IPS DF 6.9 (cell line): ENCODE results near the gene EAF2.
A peak's percentile ranks its signal among the peaks of the same experiment; 100 is the strongest.

Source experiments
- DNase-seq: peaks from one replicate; pipeline ENCODE4 v3.0.0-alpha.2; 2013; ENCODE audit warnings: low read depth, low spot score
- H3K27ac ChIP-seq: one replicate; pipeline ENCODE4 v1.5.1; 2013; ENCODE audit warnings: low read length, control low read depth
- H3K27me3 ChIP-seq: 2 replicates; pipeline ENCODE4 v1.6.1; 2013; ENCODE audit warnings: mild to moderate bottlenecking, low read length; ENCODE audit not compliant: control insufficient read depth, insufficient read depth
- H3K36me3 ChIP-seq: 2 replicates; pipeline ENCODE4 v1.6.1; 2013; ENCODE audit warnings: low read length; ENCODE audit not compliant: control insufficient read depth, insufficient read depth
- H3K4me1 ChIP-seq: 2 replicates; pipeline ENCODE4 v1.6.1; 2013; ENCODE audit warnings: low read length; ENCODE audit not compliant: control insufficient read depth, insufficient read depth
- H3K4me3 ChIP-seq: 2 replicates; pipeline ENCODE4 v1.5.1; 2013; ENCODE audit warnings: mild to moderate bottlenecking, low read length
- H3K9me3 ChIP-seq: 2 replicates; pipeline ENCODE4 v1.6.1; 2013; ENCODE audit warnings: low read length, inconsistent platforms; ENCODE audit not compliant: control insufficient read depth, insufficient read depth
- WGBS: extraction: QIAGEN DNeasy Blood & Tissue Kit; methylation state at CpG from one replicate; pipeline ENCODE4 v1.1.7; 2013; ENCODE audit warnings: mixed read lengths, missing lambda C conversion rate; ENCODE audit not compliant: insufficient read length, insufficient coverage; 5-methylcytosine and 5-hydroxymethylcytosine counted together

Gene EAF2

DNA sequence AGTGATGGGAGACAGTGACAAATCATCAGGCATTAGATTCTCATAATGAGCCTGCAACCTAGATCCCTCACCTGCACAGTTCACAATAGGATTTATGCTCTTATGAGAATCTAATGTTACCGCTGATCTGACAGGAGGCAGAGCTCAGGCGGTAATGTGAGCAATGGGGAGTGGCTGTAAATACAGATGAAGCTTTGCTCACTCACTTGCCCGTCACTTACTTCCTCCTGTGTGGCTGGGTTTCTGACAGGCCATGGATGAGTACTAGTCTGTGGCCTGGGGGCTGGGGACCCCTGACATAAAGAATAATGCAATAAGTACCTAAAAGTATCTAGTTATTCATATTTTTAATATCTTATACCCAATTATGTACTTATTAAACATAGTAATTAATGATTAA lies 15.8 kb upstream of the EAF2 start:
- Histone ChIP-seq H3K4me1 (no peaks in the 10 kb centered on the region; the same call in 1 of the 2 replicates), H3K4me3 (no peak overlapping the region), H3K27me3 (no peaks in the 10 kb centered on the region), H3K9me3 (no peaks in the 10 kb centered on the region), H3K36me3 (no peaks in the 10 kb centered on the region), H3K27ac (no peak overlapping the region)
- DNase-seq = no peak
- no CpG with 5 or more reads among the region's 3 CpGs for WGBS

DNA sequence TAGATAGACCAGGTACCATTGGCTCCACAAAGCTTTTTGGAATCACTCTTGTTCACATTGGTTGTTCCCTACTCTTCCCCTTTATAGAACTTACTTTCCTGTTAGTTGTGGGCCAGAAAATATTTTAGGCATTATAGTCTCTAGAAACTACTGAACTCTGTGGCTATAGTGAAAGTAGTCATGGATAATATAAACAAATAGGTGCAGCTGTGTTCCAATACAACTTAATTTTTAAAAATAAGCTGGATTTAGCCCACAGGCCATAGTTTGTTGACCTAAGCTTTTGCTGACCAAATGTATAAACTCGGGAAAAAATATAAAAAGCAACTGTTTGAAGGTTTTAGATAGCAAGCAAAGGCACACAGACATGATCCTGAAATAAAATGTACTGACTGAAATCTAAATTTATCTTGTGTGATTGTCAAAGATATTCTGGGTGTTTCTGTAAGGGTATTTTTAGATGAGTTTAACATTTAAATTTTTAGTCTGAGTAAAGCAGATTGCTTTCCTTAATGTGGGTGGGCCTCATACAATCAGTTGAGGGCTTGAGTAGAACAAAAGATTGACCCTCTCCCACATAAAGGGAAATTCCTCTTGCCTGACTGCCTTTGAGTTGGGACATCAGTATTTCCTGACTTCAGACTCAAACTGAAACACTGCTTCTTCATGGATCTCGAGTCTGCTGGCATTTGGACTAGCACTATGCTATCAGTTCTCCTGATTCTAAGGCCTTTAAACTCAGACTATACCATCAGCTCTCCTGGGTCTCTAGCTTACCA lies 13.4 kb upstream of the EAF2 start:
- WGBS = no CpG with 5 or more reads among the region's 2 CpGs
- H3K4me1 ChIP-seq = no peaks in the 10 kb centered on the region; the same call in 1 of the 2 replicates
- H3K36me3 ChIP-seq = no peaks in the 10 kb centered on the region
- no peak overlapping the region for H3K27ac ChIP-seq
- H3K9me3 ChIP-seq = no peaks in the 10 kb centered on the region
- no peaks in the 10 kb centered on the region for H3K27me3 ChIP-seq
- no peak overlapping the region for H3K4me3 ChIP-seq
- DNase-seq = no peak

DNA sequence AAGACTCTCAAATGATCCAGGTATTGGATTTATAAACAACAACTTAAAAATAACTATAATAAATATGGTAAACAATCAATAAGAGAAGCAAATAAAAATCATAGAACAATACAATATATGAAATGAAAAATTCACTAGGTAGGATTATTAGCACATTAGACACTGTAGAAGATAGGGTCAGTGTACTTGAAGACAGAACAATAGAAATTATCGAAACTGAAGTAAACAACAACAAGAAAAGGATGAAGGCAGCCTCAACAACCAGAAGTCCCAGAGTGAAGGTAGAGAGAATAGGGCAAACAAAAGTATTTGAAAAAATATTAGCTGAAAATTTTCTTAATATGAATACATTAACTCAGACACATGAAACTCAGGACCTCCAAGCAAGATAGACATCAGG lies 12.0 kb upstream of the EAF2 start:
- H3K36me3 ChIP-seq = no peaks in the 10 kb centered on the region
- H3K4me3 ChIP-seq = no peak overlapping the region
- no CpG with 5 or more reads among the region's 1 CpG for WGBS
- no peak overlapping the region for H3K27ac ChIP-seq
- DNase-seq = no peak
- no peaks in the 10 kb centered on the region for H3K9me3 ChIP-seq
- H3K4me1 ChIP-seq = no peaks in the 10 kb centered on the region; the same call in 1 of the 2 replicates
- H3K27me3 ChIP-seq = no peaks in the 10 kb centered on the region

DNA sequence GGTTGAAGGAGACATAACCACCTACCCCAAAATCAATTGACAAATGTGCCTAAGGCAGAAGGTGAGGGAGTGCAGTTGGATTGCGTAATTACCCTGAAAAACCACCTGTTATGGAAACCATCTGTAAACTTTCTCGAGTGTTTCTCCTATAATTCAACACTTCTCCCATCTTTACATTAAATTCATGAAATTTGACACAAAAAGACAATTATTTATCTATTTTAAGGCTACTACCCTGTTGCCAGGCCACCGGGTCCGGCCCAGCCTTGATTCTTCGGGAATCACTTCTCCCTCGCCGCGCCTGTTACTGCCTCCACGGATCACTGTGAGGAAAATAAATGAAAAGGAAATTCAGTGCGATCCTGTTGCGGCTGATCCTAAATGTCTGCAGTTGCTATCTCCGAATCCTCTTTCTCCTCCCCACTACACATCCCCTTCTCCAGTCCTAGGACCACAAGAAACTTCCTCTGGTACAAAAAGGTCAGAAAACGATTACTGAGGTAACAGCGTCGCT lies 795 bp upstream of the EAF2 start:
- Histone ChIP-seq H3K36me3 (no peaks in the 10 kb centered on the region; the same call in 1 of the 2 replicates), H3K9me3 (no peaks in the 10 kb centered on the region), H3K27me3 (peaks cover 1% of the 10 kb centered on the region; the same call in 1 of the 2 replicates), H3K4me3 (peak overlapping the region; percentile 83; the same call in 1 of the 2 replicates), H3K27ac (no peak overlapping the region), H3K4me1 (no peaks in the 10 kb centered on the region)
- 100% methylated on average over 1 of the region's 15 CpGs for WGBS
- DNase-seq = no peak

DNA sequence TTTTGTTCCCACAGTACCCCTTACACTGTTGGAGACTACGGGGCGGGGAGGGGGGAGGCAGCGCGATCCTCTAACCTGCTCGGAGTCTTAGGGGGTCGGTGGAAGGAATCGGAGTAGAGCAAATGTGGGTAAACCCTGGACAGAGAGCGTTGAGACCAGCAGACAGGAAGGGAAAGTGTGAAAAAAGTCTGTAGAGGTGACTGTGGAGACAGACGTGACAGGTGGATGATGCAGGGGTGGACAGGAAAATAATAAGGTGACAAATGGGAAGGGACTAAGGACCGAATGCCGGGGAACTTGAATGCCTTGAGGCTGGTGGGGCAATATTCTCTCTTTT lies 424 bp downstream of the EAF2 start:
- no peak for DNase-seq
- H3K9me3 ChIP-seq = no peaks in the 10 kb centered on the region
- no peaks in the 10 kb centered on the region for H3K4me1 ChIP-seq
- peak overlapping the region; percentile 83 for H3K4me3 ChIP-seq
- no peak overlapping the region for H3K27ac ChIP-seq
- no peaks in the 10 kb centered on the region for H3K36me3 ChIP-seq
- peaks cover 1% of the 10 kb centered on the region; the same call in 1 of the 2 replicates for H3K27me3 ChIP-seq
- no CpG with 5 or more reads among the region's 11 CpGs for WGBS

DNA sequence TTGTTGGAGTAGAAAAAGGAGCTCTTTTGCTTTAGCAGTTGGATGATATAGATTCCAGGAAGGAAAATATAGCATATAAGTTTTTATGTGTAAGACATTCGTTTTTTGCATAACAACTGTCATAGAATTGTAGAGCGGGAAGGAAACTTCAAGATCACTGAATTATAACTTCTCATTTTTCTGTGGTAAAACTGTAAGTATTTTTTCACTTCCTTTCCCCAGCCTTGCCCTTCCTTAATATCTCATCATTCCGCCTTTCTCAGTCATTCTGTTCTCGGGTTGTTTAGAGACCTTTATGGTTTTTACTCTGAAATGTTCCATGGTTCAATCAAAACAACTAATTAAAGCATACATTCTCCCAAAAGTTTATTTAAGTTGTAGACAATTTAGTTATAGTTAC lies 1.1 kb downstream of the EAF2 start:
- Histone ChIP-seq H3K4me3 (no peak overlapping the region), H3K4me1 (no peaks in the 10 kb centered on the region), H3K9me3 (no peaks in the 10 kb centered on the region), H3K36me3 (no peaks in the 10 kb centered on the region), H3K27me3 (peaks cover 1% of the 10 kb centered on the region; the same call in 1 of the 2 replicates), H3K27ac (no peak overlapping the region)
- no peak for DNase-seq
- no CpG with 5 or more reads among the region's 4 CpGs for WGBS

DNA sequence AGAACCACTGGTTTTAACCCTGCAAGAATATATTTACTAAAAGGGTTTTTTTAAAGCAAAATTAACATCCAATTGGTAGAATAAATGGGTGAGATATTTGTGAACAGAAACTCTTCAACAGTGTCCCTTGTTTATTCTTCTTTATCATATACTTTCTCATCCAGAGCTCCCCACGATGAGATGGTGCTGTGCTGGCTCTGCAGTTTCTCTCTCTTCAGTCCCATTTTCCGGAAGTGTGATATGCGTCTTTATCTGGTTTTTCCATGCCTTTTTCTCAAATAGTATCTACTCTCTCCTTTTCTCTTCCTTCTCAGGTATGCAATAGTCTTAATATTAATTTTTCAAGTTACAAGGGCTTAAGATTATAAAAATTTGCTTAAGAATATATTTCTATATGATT lies 1.5 kb downstream of the EAF2 start:
- Histone ChIP-seq H3K36me3 (no peaks in the 10 kb centered on the region), H3K27ac (no peak overlapping the region), H3K4me3 (no peak overlapping the region), H3K4me1 (no peaks in the 10 kb centered on the region), H3K27me3 (peaks cover 1% of the 10 kb centered on the region; the same call in 1 of the 2 replicates), H3K9me3 (no peaks in the 10 kb centered on the region)
- no peak for DNase-seq
- no CpG with 5 or more reads among the region's 3 CpGs for WGBS

DNA sequence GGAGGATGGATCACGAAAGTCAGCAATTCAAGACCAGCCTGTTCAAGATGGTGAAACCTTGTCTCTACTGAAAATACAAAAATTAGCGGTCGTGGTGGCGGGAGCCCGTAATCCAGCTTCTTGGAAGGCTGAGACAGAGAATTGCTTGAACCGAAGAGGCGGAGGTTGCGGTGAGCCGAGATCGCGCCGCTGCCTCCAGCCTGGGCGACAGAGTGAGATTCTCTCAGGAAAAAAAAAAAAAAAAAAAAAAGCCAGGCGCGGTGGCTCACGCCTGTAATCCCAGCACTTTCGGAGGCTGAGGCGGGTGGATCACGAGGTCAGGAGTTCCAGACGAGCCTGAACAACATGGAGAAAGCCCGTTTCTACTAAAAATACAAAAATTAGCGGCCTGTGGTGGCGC lies 5.0 kb downstream of the EAF2 start:
- Histone ChIP-seq H3K27me3 (peaks cover 1% of the 10 kb centered on the region; the same call in 1 of the 2 replicates), H3K4me1 (no peaks in the 10 kb centered on the region), H3K36me3 (no peaks in the 10 kb centered on the region), H3K9me3 (no peaks in the 10 kb centered on the region), H3K27ac (no peak overlapping the region), H3K4me3 (no peak overlapping the region)
- DNase-seq = no peak
- WGBS = no CpG with 5 or more reads among the region's 23 CpGs

DNA sequence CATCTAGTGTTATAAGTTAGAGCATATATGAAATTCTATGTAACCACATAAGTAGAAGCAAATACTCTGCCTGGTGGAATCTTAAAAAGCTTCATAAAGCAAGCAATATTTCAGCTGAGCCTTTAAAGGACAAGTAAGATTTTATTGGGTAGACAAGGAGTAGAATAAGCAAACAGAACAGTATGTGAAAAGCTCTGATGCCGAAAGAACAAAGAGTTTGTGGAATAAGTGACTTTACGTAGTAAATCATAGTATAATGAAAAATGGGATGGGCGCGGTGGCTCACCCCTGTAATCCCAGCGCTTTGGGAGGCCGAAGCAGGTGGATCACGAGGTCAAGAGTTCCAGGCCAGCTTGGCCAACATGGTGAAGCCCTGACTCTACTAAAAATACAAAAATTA lies 9.9 kb downstream of the EAF2 start:
- H3K27me3 ChIP-seq = no peaks in the 10 kb centered on the region
- no peak overlapping the region for H3K27ac ChIP-seq
- no CpG with 5 or more reads among the region's 7 CpGs for WGBS
- H3K9me3 ChIP-seq = no peaks in the 10 kb centered on the region
- H3K4me3 ChIP-seq = no peak overlapping the region
- H3K4me1 ChIP-seq = no peaks in the 10 kb centered on the region
- DNase-seq = no peak
- no peaks in the 10 kb centered on the region for H3K36me3 ChIP-seq

DNA sequence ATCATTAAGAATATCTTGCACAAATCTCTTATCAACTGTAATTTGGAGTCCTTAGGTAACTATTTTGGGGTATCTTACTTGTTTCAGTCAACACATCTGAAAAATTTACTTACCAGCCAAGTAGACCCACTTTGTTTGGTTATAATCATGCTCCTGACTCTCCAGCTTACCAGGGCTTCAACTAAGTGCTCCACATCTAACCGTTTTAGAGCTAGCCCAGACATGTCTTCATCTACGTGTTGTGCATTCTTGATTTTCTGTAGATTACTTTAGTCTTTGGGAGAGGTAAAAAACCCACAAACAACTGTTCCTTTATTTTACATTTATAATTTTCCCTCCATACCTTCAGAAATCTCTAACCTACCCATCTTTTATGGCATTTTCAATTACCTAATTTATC lies 17.2 kb downstream of the EAF2 start:
- no peaks in the 10 kb centered on the region for H3K4me1 ChIP-seq
- no peak for DNase-seq
- WGBS = no CpG with 5 or more reads among the region's 2 CpGs
- no peaks in the 10 kb centered on the region for H3K27me3 ChIP-seq
- no peak overlapping the region for H3K27ac ChIP-seq
- no peak overlapping the region for H3K4me3 ChIP-seq
- H3K36me3 ChIP-seq = no peaks in the 10 kb centered on the region
- no peaks in the 10 kb centered on the region for H3K9me3 ChIP-seq

DNA sequence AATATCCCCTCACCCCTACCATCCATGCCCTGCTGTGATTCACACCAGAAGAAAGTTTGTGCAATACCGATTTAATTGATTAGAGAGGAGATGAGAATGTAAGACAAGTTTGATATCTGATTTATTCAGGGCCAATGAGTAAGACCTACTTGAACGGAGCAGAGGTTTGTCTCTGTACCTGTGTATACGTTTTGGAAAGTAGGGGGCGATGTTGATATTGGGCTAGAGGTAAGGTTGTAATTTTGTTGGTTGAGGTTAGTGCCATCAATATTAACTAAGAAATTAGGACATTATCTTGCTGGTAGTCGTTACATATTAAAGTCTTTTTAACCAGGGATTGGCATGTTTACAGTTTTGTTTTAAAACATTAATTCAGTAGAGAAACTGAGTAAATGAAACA lies 20.5 kb downstream of the EAF2 start:
- H3K9me3 ChIP-seq = no peaks in the 10 kb centered on the region
- 100% methylated on average over 1 of the region's 5 CpGs for WGBS
- H3K4me1 ChIP-seq = no peaks in the 10 kb centered on the region
- no peak overlapping the region for H3K4me3 ChIP-seq
- H3K27ac ChIP-seq = no peak overlapping the region
- no peak for DNase-seq
- H3K36me3 ChIP-seq = no peaks in the 10 kb centered on the region
- no peaks in the 10 kb centered on the region for H3K27me3 ChIP-seq
